ENCODE data around the gene ZRSR2.
"Not testable (repeated sequence)": the region's sequence is repeated elsewhere in the genome, so short reads cannot be mapped to it uniquely, and the experiment has no call there.

The ZRSR2 gene

DNA sequence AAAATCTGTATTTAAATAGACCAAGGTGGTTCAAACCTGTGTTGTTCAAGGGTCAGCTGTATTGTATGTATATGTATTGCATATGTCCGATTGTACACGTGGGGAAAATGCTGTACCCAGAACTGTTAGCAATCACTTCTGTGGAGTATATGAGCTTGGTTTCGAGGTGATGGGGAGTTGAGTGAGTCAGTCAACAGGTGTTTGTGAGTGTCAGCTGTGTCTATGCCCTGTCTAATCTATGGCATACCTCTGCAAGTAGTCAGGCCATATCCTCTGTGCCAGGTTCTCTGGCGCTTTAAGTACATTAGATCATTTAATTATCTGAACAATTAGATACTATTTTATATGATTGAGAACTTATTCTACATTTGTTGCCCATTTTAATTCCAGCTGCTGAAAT lies 7.4 kb downstream of the ZRSR2 start:
- no peak for DNase-seq

DNA sequence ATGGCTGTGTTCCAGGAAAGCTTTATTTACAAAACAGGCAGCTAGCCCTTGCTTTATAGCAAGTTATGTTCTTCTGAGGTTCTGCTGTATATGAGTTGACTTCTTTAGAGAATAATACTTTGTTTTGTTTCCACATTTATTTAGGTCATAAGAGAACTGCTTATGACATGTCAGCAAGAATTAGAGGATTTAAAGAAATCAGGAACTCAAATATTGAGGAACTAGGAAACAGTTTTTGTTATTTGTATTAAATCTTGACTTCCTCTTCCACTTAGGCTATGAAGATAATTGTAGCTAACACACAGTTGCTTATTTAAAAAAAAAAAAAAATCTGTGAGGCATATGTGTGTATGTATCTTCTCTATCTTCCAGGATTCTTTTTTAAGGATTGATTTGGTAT lies 14.3 kb downstream of the ZRSR2 start:
- DNase-seq = peak; percentile 7

DNA sequence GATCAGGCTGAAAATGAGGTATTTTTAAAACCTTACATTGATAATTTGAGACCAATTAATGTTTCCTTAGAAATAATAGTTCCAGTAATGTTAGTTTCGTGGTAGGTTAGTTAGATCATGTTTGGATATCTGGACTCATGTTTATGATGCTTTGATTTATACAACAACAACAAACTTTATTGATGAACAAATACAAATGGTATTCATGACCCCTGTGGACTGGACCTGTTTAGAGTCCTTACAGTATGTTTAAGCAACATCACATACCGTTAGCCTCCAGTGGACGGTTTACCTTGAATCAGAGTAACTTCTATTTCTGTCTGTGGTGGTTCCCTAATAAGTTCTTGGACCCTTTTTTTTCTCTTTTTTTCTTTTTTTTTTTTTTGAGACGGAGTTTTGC lies 18.0 kb downstream of the ZRSR2 start:
- no peak for DNase-seq

DNA sequence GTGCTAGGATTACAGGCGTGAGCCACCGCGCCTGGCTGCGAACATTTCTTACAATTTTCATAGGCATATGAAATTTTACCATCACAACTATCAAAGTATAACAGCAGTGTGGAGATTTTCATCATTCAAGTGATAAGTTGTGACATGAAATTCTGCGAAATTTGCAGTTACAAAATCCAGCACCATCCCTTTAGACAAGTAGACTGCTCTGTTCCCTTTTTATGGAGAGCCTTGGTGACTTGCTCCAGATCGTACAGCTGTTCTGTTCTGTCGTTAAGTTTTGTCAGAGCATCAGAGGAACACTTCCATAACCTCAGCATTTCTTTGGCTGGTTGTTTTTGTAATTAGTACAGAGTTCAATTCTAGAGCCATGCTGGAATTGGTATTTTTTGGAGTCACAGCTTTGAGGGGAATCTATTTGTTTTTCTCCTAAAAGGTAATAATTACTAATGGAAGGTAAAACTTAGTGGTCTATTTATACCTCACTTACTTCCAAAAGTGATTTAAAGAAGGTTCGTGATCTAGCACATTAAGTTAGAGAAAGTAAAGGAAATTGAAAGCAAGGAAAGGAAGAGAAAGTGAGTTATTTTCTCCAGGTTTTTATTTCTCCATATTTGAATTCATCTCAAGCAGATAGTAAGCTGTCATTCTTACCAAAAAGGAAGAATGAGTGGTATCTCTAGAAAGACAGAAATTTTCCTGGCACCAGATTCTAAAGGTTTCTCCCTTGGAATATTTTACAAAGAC lies 22.1 kb downstream of the ZRSR2 start:
- peak; percentile 7 for DNase-seq

DNA sequence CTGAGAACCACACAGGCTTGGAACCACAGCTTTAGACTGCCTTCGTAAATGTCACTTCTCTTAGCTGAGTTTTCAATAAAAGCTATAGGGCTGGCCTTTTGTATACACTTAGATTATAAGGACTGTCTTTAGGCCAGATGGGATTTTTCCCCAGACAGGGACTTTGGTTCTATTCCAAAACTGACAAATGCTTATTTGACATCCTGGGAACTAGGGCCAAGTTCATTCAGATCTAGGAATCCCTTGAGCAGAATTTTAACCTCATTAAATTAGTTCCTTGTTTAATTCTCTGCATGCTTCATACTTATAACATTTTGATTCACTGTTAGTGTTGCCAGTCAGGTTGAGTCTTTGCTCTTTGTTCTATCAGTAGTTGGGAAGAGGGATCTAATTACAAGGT lies 23.1 kb downstream of the ZRSR2 start:
- no peak for DNase-seq

DNA sequence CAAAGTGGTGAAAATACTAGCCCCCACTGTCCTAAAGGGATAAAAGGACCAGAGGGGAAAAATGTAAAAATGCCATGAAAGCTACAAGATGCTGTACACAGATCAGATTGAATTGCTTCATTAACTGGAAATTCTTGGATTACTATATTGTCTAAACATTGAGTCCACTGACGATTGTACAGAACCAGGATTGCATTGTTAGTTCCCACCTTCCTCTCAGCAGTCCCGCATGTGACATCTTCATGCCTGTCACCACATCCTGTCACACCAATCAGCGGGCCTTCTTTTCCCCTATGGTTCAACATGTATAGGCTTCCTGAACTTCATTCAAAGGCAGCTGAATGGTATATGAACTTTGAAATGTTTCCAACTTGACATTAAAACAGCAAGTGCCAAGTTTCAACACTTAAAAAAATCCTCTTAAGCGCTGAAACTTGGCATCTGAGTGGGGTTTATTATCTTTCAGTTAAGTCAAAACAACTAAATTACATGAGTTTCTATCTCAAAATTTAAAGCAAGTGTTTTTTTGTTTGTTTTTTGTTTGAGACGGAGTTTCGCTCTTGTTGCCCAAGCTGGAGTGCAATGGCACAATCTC lies 24.6 kb downstream of the ZRSR2 start:
- DNase-seq = no peak

DNA sequence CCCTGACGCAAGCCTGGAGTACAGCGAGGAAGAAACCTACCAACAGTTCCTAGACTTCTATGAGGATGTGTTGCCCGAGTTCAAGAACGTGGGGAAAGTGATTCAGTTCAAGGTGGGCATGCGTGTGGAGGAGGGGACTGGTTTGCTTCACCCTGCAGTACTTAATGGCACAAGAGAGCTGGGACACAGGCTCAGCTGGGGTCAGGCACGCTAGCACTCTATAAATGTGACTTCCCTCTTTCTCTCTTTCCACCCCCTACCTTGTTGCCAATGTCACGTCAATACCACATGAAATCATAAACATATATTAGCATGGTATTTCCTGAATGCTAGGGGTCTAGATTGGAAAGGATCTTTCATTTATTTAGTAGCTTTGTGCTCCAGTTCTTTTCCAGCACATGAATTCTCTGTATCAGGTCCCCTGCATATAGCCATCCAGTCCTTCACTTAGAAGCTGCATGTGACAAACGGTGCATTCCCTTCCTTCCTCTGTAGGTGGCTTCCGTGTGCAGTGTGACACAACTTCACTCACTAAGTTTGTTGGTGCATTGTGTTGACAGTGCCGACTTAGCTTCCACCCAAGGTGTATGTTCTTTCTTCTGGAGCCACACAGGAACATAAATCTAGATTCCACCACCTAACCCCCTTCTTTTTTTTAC lies 25.6 kb downstream of the ZRSR2 start:
- DNase-seq = peak; percentile 70

DNA sequence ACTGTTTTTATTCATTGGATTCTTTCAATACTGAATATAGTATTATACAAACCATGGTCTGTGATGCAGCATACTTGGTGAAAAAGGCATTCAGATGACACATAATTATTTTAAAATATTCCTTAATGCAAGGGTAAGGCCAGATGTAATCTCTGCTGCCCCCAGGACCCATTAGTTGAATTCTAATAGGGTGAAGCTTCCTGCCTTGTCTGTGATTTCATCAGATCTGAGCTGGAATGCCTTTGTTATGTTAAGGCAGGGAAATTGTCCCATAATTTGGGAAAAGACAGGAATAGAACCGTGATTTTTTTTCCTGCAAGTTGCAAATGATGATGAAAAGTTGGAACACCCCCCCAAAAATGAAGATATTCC lies 26.1 kb downstream of the ZRSR2 start:
- no peak for DNase-seq

DNA sequence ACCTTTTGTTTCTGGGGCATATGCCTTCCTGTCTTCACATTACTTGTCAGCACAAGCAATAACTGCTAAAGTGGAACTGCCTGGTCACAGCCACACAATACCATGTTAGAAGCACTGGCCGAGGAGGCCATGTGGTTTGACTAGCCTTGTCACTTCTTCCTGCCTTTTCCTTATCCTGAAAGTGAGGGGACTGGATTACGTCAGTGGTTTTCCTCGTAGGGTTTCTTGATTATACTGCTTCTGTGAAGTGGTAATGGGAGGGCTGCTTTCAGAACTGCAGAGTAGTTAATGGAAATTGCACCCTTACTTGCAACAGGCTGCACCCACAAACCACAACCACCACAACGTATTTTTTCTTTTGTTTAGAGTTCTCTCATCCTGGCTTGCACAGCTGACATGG lies 26.6 kb downstream of the ZRSR2 start:
- DNase-seq = peak; percentile 58

DNA sequence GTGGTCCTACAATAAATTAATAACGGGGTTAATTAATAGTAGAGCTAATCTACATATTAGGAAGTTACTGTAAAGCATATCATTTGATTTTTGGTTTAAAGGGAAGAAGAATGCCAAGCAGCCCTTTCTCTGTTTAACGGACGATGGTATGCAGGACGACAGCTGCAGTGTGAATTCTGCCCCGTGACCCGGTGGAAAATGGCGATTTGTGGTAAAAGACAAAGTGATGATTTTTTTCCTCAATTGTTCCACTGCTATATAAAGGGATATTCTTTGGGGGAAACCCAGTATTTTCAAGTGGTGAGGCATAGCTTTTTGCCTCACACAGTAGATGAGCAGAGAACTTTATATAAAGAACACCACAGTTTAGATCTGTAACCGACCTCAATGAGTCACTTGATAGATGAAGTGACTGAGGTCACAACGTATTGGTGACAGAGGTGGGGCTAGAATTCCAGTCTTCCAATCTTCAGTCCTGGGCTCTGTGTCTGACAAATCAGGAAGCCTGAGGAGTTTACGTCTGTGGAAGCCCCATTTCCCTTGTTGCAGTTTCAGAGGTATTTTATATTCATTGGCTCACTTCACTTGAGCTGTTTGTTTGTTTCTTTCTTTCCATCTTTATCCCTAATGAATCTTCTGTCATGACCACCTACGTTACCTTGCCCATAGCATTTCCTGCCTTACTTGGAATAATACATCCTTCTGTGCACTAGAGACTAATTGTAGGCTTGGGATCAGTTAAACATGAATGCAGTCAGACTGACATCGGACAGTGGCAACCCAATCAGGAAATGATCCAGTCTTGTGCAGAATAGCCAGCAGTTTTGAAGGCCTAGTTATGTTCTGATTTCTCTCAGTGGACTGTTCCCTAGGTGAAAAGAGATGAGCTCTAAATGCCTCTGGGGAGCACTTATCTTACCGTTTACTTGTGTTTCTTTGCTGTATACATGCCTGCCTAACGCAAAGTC lies 30.1 kb downstream of the ZRSR2 start:
- no peak for DNase-seq

DNA sequence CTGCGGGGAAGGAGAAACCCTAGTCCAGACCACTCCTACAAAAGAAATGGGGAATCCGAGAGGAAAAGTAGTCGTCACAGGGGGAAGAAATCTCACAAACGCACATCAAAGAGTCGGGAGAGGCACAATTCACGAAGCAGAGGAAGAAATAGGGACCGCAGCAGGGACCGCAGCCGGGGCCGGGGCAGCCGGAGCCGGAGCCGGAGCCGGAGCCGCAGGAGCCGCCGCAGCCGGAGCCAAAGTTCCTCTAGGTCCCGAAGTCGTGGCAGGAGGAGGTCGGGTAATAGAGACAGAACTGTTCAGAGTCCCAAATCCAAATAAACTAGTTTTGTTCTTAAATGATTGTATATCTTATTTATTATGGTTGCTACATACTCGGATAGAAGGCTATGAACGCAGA lies 32.6 kb downstream of the ZRSR2 start:
- no peak for DNase-seq

DNA sequence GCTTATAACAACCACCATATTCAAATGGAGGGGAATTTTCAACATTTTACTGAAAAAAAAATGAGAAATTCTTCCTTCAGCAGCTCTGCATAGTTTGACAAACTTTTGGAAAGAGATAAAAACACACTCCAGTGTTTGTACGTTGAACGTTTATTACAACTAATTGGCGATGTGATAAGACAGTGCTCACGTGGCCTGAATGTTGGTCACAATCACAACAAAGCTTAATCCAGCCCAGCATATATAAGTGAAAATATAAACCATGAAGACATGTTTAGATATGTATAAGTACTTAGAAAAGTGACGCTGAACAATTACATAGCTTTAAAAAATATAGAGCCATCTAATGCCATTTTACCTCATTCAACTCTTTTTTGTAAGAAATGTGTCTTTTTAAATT lies 35.7 kb downstream of the ZRSR2 start:
- no peak for DNase-seq

DNA sequence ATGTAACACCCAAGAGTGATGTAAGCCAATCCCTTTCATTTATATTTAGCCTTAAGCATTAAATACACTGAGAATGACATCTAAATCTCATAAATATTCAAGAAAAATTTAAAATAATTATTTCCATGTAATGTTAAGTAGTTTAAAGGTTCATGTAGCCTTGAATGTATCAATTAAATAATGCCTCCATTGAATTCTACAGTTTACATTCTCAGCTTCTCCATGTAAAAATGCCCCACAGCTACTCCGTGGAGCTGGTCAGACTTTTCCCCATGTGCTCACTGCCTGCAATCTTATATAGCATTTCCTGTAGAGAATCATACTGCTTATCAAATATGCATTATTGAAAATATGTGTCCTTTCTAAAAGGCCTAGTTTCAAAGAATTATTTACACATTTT lies 38.9 kb downstream of the ZRSR2 start:
- DNase-seq = no peak

DNA sequence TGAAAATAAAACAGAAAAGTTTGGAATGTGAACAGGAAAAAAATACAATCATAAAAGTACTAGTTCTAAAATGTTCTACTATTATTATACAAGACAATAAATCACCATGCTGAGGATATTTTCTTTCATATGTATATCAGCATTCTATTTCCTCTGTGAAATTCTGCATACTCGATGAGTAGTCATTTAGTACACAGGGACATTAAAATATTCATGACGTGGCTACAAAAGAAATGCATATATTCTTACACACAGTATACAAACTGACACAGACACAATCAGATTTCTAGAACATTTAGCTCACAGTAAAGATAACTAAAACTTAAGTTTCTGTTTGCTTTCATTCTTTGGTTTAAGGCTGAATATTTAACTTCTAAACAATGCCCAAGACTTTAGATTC lies 41.1 kb downstream of the ZRSR2 start:
- DNase-seq = not testable (repeated sequence)

DNA sequence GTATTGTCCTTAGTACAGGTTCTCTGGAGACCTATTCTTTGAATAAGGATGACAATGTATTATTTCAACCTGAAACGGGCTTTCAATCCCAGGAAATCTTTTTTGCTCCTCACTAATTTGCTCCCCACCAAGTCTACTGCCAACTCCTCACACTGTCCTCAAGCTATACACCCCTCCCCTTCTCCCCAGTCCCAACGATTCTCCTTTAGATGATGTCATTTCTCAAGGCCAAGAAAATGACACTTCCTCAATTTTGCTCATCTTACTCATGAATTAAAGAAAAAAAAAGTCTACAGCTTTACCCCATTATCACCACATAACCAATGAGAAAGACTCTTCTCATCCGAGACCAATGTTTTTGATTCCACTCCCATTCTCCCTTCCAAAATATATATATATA lies 43.8 kb downstream of the ZRSR2 start:
- DNase-seq = peak; percentile 7

DNA sequence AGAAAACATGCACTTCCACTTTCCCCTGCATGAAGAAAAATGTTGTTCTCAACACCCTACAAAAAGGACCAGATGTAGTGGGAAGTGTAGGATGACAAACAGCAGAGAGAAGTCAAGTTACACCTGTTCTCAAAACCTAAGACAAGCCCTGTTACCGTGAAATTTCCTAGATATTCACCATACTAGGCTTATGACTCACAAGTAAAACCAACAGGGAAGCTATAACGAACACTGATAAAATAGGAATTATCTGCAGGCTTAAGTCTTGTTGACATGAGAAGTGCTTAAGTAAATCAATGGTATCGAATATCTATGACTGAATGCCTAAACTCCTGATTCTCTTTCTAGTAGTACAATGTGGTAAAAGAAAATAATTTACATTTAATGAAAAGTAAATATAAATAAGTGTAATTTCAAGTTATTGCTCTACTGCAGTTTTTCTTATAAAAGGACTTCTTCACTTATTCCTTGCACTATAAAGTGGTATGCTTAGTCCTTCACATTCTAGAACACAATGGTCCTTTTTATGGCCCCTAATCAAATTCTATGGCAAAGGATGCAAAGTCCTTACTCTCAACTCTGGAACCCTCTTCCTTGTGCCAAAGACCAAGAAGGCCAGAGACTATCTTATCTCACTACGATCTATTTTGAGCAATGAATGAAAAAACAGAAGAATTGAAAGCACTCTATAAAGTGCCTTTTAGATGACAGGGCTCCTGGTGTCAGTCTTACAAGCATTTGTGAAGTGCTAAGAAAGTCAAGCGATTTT lies 44.7 kb downstream of the ZRSR2 start:
- DNase-seq = no peak

DNA sequence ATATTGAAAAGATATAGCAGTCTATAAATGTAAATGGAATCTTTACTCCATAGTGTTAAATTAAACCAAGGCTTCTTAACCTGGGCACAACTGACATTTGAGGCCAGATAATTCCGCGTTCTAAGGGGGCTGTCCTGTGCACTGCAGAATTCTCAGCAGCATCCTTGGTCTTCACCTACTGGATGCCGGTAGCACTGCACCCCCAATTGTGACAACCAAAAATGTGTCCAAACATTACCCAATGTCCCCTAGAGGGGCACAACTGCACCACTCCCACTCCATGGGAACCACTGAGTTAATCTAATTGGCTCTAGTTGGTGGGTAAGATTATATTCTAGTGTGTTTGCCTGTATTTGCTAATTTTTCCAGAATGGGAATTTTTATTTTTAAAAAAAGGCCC lies 47.7 kb downstream of the ZRSR2 start:
- peak; percentile 48 for DNase-seq

DNA sequence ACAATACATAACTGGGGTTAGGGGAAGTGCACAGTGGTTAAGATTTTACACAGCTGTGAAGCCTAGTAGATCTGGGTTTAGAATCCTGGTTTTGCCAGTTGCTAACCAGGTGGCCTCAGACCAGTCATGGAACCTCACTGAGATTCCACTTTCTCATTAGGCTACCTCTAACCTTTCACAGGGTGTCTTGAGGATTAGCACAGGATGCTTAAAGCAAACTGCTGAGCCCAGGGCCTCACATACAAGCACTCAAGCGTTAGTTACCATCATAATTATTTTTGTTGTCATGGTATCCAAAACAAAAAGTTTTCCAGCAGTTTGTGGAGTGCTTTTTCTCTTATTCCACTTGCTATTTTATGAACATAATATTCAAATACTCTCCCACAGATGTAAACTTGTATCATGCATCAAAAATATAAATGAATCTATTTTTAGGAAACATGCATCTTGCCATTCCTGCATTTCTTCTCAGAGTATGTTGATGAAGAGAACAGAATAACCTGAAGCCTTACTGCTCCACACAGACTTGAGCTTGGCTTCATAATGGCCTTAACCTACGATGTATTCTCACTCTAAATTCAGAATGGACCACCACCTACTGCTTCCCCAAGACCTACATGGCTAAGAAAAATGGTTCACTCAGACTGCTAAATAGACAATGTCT lies 51.7 kb downstream of the ZRSR2 start:
- no peak for DNase-seq

DNA sequence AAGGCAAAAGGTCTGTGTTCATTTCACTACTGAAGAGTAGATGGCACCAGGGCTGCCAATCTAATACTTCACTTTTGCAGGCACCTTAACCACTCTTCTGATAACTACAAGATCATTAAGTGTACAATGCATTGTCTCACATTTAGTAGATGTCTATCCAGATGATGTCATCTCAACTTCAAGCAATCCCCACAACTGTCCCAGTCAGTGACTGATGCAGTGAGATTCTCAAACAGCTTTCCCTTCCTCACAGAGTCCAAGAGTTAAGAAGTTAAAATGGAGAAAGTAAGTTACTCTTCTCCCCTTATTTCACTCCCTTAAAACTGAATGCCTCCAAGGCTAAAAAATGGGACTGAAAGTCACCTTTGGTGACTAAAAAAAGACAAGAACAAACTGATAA lies 53.7 kb downstream of the ZRSR2 start:
- no peak for DNase-seq

DNA sequence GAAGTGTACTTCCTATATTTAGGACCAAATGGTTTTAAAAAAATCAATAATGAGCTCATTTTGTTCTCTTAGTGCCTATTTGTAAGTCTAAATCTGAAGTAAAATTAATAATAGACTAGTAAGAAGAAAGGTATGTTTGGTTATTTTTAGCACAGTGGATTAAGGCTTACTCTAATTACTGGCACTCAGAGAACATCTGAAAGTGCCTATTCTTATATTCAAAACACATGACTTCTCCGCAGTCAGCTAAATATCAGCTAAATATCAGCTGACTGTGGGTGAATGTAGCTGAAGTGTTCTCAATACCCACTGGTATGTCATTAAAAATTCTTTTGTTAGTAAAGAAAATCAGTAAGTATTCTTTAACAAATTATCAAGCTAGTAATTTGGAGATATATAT lies 58.3 kb downstream of the ZRSR2 start:
- no peak for DNase-seq

DNA sequence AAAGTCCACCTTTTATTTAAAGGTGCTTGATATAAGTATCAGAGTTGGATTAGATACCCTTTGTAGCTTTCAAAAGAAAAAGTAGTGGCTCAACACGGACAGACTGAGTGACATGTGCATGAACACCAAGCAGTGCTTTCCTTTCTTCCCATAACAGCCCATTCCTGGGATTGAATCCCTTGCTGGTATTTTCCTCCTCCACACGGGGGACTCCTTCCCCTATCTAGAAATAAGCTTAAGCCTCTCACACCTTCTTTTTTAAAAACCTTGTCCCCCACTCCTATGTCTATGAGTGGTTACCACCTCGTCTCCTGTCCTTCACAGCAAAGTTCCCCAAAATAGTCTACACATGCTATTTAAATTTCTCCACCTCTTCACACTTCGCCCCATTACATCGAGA lies 59.3 kb downstream of the ZRSR2 start:
- no peak for DNase-seq

DNA sequence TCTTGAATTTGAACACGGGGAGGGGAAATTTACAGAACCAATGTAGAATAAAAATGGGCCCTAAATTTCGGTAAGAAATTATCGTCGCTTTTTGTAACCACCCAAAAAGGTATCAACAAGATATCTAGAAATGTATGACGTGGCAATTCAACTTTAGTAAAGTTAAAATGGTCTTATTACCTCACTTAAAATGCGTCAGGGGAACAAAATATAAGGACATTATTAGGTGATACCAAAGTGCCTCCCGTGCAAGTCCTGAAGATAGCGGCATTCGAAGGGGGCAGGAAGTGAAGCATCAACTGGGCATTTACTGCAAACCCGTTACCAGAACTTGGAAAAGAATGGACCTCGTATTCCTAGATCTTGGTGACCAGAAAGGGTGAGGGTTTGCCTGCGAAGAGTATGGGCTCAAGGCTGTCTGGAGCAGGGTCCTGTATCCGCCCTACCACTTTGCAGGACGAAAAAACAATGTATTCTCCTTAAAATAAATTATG lies 63.3 kb downstream of the ZRSR2 start:
- DNase-seq = peak; percentile 10

Data from hematopoietic multipotent progenitor cell treated with erythropoietin and hydrocortisone succinate and interleukin-3 and kit ligand, for 6 days (in vitro differentiated cells).